Activated CD8-positive, alpha-beta T cell treated with anti-CD3 and anti-CD28 coated beads, Interleukin-2, amount 10 ng/mL, durations not matched to agents 7 days and 5 days (primary cell): ENCODE results near the gene GNAT1. TPM values are rescaled to one million over a fixed set of nuclear protein-coding genes. Genes with fewer than 3 reads are reported as not detected.

Experiments
- ATAC-seq: fragments of 150-1000 bp; cut with Tn5 transposase; one replicate; pipeline ENCODE4 v1.10.0; 2021; ENCODE audit warnings: moderate library complexity
- CTCF ChIA-PET: fragments of 350-600 bp; sonication (Branson Sonifier 250); formaldehyde crosslinking; loops from one replicate; lab custom pipeline; 2021; ENCODE audit warnings: antibody characterized with exemption; lab: Charles Lee
- POLR2A ChIA-PET: fragments of 350-600 bp; sonication (Branson Sonifier 250); formaldehyde crosslinking; loops from one replicate; lab custom pipeline; 2021; ENCODE audit warnings: antibody characterized with exemption; lab: Charles Lee
- DNase-seq: peaks from one replicate; pipeline ENCODE4 v3.0.0-alpha.2; 2020
- H3K27ac Mint-ChIP-seq: one replicate; pipeline ENCODE4 v1.8.0; 2021; ENCODE audit warnings: mild to moderate bottlenecking, mixed read lengths
- H3K27me3 Mint-ChIP-seq: one replicate; pipeline ENCODE4 v1.8.0; 2021; ENCODE audit warnings: low read depth, mixed read lengths
- H3K36me3 Mint-ChIP-seq: one replicate; pipeline ENCODE4 v1.8.0; 2021; ENCODE audit warnings: low read depth, mixed read lengths
- H3K4me1 Mint-ChIP-seq: one replicate; pipeline ENCODE4 v1.8.0; 2021; ENCODE audit warnings: low read depth, mixed read lengths
- H3K4me3 Mint-ChIP-seq: one replicate; pipeline ENCODE4 v1.8.0; 2021; ENCODE audit warnings: mild to moderate bottlenecking, mixed read lengths
- H3K9me3 Mint-ChIP-seq: one replicate; pipeline ENCODE4 v1.8.0; 2022; ENCODE audit warnings: mixed read lengths; ENCODE audit not compliant: insufficient read depth
- total RNA-seq, 2 experiments: library from RNA; stranded (reverse); gene quantifications; one replicate each; pipeline ENCODE4 v1.2.3, GENCODE V29; 2021

Gene GNAT1
- not detected for total RNA-seq

- POLR2A ChIA-PET, result no interaction called here
- Mint-ChIP-seq H3K27ac (no peak within 1 kb of the TSS), H3K9me3 (no peaks in the 10 kb centered on the region), H3K27me3 (peaks cover 7% of the 10 kb centered on the region), H3K36me3 (no peaks in the 10 kb centered on the region), H3K4me3 (no peak within 1 kb of the TSS), H3K4me1 (peaks cover 16% of the 10 kb centered on the region)
- ATAC-seq, result no peak
- CTCF ChIA-PET, result interaction anchor here (0.6 to 6.7 kb wide), 10 partner anchors 13 to 84 kb away, joined by 3 to 185 read pairs (median 6); partner anchors contain the start of gene GNAI2
- no peak for DNase-seq
Measured at GRCh38 chr3:50190936-50191660, at the start of gene GNAT1. Gene GNAT1, plus strand, starts transcription at chr3:50191610. Its CDS starts 116 bp downstream, at chr3:50191726.

- ATAC-seq (no peak), DNase-seq (no peak)
- Mint-ChIP-seq H3K4me3 (no peak overlapping the region), H3K4me1 (no peaks in the 10 kb centered on the region), H3K27me3 (peaks cover 4% of the 10 kb centered on the region), H3K9me3 (no peaks in the 10 kb centered on the region), H3K27ac (no peak overlapping the region), H3K36me3 (no peaks in the 10 kb centered on the region)
- POLR2A ChIA-PET, result no interaction called here
- CTCF ChIA-PET, result no interaction called here
Measured at GRCh38 chr3:50146316-50146901, 45.0 kb upstream of the GNAT1 start.

- DNase-seq (no peak), ATAC-seq (no peak)
- Mint-ChIP-seq H3K4me1 (no peaks in the 10 kb centered on the region), H3K4me3 (no peak overlapping the region), H3K9me3 (no peaks in the 10 kb centered on the region), H3K27me3 (peaks cover 4% of the 10 kb centered on the region), H3K36me3 (no peaks in the 10 kb centered on the region), H3K27ac (no peak overlapping the region)
- ChIA-PET POLR2A (no interaction called here), CTCF (no interaction called here)
Measured at GRCh38 chr3:50147016-50147415, 44.4 kb upstream of the GNAT1 start.

- no peaks in the 10 kb centered on the region for H3K36me3 Mint-ChIP-seq
- DNase-seq (no peak), ATAC-seq (no peak)
- peaks cover 4% of the 10 kb centered on the region for H3K27me3 Mint-ChIP-seq
- CTCF ChIA-PET, result no interaction called here
- POLR2A ChIA-PET, result no interaction called here
- H3K27ac Mint-ChIP-seq, result no peak overlapping the region
- no peaks in the 10 kb centered on the region for H3K4me1 Mint-ChIP-seq
- no peaks in the 10 kb centered on the region for H3K9me3 Mint-ChIP-seq
- H3K4me3 Mint-ChIP-seq, result no peak overlapping the region
Measured at GRCh38 chr3:50147447-50147846, 44.0 kb upstream of the GNAT1 start.

- POLR2A ChIA-PET, result no interaction called here
- no peak for DNase-seq
- no peak overlapping the region for H3K4me3 Mint-ChIP-seq
- no peak for ATAC-seq
- H3K9me3 Mint-ChIP-seq, result no peaks in the 10 kb centered on the region
- CTCF ChIA-PET, result interaction anchor here (0.9 kb wide), 1 partner anchor 27 kb away, joined by 3 read pairs; no protein-coding TSS in a partner anchor
- H3K4me1 Mint-ChIP-seq, result no peaks in the 10 kb centered on the region
- H3K36me3 Mint-ChIP-seq, result no peaks in the 10 kb centered on the region
- H3K27ac Mint-ChIP-seq, result no peak overlapping the region
- H3K27me3 Mint-ChIP-seq, result peaks cover 6% of the 10 kb centered on the region
Measured at GRCh38 chr3:50147861-50148260, 43.5 kb upstream of the GNAT1 start.

GRCh38 chr3:50150404-50150750 lies 41.0 kb upstream of the GNAT1 start:
- no peak for DNase-seq
- ATAC-seq, result no peak
- POLR2A ChIA-PET, result no interaction called here
- Mint-ChIP-seq H3K9me3 (no peaks in the 10 kb centered on the region), H3K36me3 (no peaks in the 10 kb centered on the region), H3K4me3 (no peak overlapping the region), H3K27ac (no peak overlapping the region), H3K4me1 (peaks cover 4% of the 10 kb centered on the region), H3K27me3 (peaks cover 21% of the 10 kb centered on the region)
- CTCF ChIA-PET, result no interaction called here

- ATAC-seq, result no peak
- Mint-ChIP-seq H3K9me3 (no peaks in the 10 kb centered on the region), H3K4me3 (no peak overlapping the region), H3K27ac (no peak overlapping the region), H3K4me1 (peaks cover 4% of the 10 kb centered on the region), H3K36me3 (no peaks in the 10 kb centered on the region), H3K27me3 (peaks cover 26% of the 10 kb centered on the region)
- no peak for DNase-seq
- POLR2A ChIA-PET, result no interaction called here
- CTCF ChIA-PET, result interaction anchor here (1.0 kb wide), 1 partner anchor 41 kb away, joined by 3 read pairs; no protein-coding TSS in a partner anchor
Measured at GRCh38 chr3:50150863-50151686, 40.3 kb upstream of the GNAT1 start.

- ATAC-seq (no peak), DNase-seq (no peak)
- ChIA-PET CTCF (interaction anchor here (1.0 kb wide), 1 partner anchor 41 kb away, joined by 3 read pairs; no protein-coding TSS in a partner anchor), POLR2A (no interaction called here)
- H3K27ac Mint-ChIP-seq, result no peak overlapping the region
- no peaks in the 10 kb centered on the region for H3K9me3 Mint-ChIP-seq
- H3K36me3 Mint-ChIP-seq, result no peaks in the 10 kb centered on the region
- H3K4me1 Mint-ChIP-seq, result peaks cover 4% of the 10 kb centered on the region
- H3K4me3 Mint-ChIP-seq, result no peak overlapping the region
- H3K27me3 Mint-ChIP-seq, result peaks cover 33% of the 10 kb centered on the region
Measured at GRCh38 chr3:50151728-50152127, 39.7 kb upstream of the GNAT1 start.

GRCh38 chr3:50153782-50154475 lies 37.5 kb upstream of the GNAT1 start:
- ChIA-PET POLR2A (no interaction called here), CTCF (interaction anchor here (1.3 kb wide), 1 partner anchor 18 kb away, joined by 3 read pairs; no protein-coding TSS in a partner anchor)
- Mint-ChIP-seq H3K9me3 (no peaks in the 10 kb centered on the region), H3K36me3 (no peaks in the 10 kb centered on the region), H3K4me1 (peaks cover 5% of the 10 kb centered on the region), H3K27me3 (peaks cover 41% of the 10 kb centered on the region), H3K27ac (no peak overlapping the region), H3K4me3 (peak overlapping the region; percentile 56)
- no peak for ATAC-seq
- no peak for DNase-seq

GRCh38 chr3:50154476-50154839 lies 37.0 kb upstream of the GNAT1 start:
- DNase-seq (no peak), ATAC-seq (no peak)
- Mint-ChIP-seq H3K27ac (no peak overlapping the region), H3K36me3 (no peaks in the 10 kb centered on the region), H3K27me3 (peaks cover 41% of the 10 kb centered on the region), H3K9me3 (no peaks in the 10 kb centered on the region), H3K4me3 (peak overlapping the region; percentile 56), H3K4me1 (peaks cover 5% of the 10 kb centered on the region)
- ChIA-PET POLR2A (no interaction called here), CTCF (interaction anchor here (1.3 kb wide), 1 partner anchor 18 kb away, joined by 3 read pairs; no protein-coding TSS in a partner anchor)

- DNase-seq, result peak; percentile 69
- Mint-ChIP-seq H3K27ac (no peak within 1 kb of the TSS), H3K4me1 (peaks cover 5% of the 10 kb centered on the region), H3K27me3 (peaks cover 41% of the 10 kb centered on the region), H3K4me3 (peak within 1 kb of the TSS; percentile 56), H3K9me3 (no peaks in the 10 kb centered on the region), H3K36me3 (no peaks in the 10 kb centered on the region)
- ATAC-seq, result peak; percentile 95
- ChIA-PET CTCF (interaction anchor here (1.6 kb wide), 1 partner anchor 37 kb away, joined by 4 read pairs; no protein-coding TSS in a partner anchor), POLR2A (no interaction called here)
Measured at GRCh38 chr3:50154840-50155490, 36.4 kb upstream of the GNAT1 start, which contains the start of gene SEMA3F. Gene SEMA3F, plus strand, starts transcription at chr3:50155324. Its CDS starts 4,299 bp downstream, at chr3:50159623.
